Left cardiac atrium (tissue), 4 donors: ENCODE results near the gene LPAR2. TPM values are rescaled to one million over a fixed set of nuclear protein-coding genes. Genes with fewer than 3 reads are reported as not detected.

Experiments
- ATAC-seq, 2 donors: fragments of 200-7000 bp; cut with Tn5 transposase; one replicate each; pipeline ENCODE4 v1.9.1; 2020; ENCODE audit warnings: mild to moderate bottlenecking in 2 of 2, moderate library complexity in 2 of 2
- DNase-seq: peaks from one replicate; pipeline ENCODE4 v3.0.0-alpha.2; 2020
- intact Hi-C, 2 donors: fragments of 100-400 bp; cut with DNase I; formaldehyde crosslinking; loops; one replicate each; pipeline versions ENCODE4 v1.14.1 to v1.15.1; 2022 to 2023
- total RNA-seq, 2 donors: library from RNA; stranded (reverse); fragmentation: NEBNext Ultra II Directional; extraction: Animal tissue kit (Norgen Biotek cat#: 25700); gene quantifications; one replicate each; pipeline ENCODE4 v1.2.1, GENCODE V29; 2021
- donor health status: DM: no; HTN: yes; CAD: no.
- donor health status: DM: no; HTN: yes; CAD: no; lungs with severe emphysema.
- donor health status: DM: yes; HTN: yes; CAD: no.
- donor health status: Dilated cardiomyopathy.

The LPAR2 gene
- total RNA-seq, 2 donors from 2014 or later = 0.47 to 2.6 TPM

DNA sequence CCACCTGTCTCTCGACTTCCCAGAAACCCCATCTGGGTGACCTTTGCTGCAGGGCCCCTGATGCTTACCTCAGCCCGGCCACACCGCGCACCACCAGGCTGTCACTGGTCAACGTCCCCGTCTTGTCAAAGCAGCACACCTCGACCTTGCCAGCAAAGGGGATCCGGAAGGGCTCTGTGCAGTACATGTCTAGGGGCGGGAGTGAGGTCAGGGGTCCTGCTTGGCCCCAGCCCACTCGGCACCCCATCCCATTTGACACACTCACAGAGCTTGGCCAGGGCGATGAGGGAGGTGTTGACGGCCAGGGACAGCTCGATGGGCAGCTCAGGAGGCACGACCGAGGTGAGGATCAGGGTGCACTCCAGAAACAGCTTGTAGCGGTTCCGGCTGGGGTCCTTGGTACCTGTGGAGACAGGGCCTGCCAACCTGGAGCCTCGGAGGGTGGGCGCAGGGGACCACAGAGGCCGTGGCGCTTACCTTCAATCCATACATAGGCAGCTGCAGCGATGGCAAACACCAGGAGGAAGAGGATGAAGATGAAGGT, 27.1 kb upstream of the LPAR2 start:
- no peak for ATAC-seq
- intact Hi-C loops = no loop called here
- DNase-seq = no peak

DNA sequence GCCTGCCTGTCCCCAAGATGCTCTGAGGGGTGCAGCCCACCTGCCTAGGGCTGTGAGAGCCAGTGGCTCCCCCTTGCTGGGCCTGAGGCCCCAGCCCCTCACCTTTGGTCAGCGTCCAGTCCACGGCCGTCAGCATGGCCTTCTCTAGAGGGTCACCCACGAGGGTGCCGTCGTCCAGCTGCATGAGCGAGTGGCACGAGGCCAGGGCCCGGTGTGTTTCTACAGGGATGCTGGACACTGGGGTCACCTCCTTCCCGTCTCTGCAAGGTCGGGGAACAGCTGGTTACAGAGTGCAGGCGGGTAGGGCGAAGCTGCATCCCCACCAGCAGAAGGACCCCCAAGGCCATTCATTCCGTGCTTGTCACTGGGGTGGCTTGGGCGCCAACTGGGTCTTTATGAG, 26.4 kb upstream of the LPAR2 start:
- intact Hi-C loops = no loop called here
- no peak for ATAC-seq
- no peak for DNase-seq

DNA sequence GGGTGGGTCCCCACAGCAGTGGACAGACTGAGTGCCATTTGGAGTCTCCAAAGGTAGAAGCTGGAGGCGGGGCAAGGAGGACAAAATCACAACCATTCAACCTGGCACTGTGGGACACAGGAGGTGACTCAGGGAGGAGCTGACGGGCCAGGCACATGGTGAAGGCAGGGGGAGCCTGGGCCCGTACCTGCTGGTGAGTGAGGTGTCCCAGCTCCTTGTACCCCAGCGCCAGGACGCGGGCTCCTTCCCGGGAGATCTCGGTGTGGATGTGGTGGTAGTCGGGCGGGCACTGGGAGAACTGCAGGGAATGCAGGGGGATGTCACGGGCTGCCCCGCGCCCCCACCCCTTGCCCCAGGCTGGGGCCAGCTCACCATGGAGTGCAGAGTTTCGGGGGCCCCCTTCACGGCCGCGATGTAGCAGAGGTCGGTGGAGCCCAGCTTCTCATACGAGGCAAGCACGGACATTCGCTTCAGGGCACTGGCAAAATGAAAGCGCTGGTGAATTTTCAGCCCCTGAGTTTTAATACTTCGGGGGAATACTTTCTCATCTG, 25.7 kb upstream of the LPAR2 start:
- intact Hi-C loops = no loop called here
- no peak for DNase-seq
- no peak for ATAC-seq

DNA sequence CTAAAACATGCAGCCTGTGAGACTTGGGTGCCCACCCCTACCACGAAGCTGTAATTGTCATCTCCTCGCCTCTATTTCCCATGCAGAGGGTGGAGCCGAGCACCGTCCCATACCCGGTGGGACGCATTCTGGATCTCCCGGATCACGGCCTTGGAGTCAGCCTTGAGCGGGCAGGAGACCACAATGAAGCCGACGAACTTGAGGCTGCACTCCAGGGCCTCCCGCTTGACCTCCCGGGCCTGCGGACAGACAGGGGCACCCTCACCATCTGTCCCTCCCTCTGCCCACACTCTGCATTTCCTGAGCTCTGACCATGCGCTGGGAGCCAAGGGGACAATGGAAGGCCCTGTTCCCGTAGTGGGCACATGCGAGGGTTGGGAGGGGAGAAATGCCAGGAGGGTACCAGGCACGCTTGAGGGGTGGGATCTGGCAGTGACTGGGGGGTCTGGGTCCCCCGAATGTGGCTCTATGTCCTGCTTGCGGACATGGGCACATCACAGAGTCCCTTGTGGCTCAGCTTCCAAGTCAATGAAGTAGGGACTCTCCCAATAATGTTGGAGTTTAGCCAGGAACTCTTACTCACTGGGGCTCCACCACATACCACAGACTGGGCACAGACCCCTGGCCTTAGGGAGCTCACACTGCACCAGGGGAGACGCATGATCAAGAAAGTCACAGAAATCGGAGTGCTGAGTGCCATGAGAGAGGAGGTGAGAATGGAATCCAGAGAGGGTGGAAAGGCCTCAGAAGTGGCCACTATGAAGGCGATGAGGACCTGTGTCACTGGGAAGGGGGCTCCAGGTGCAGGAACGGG, 24.7 kb upstream of the LPAR2 start:
- DNase-seq (no peak), ATAC-seq (no peak)
- intact Hi-C loops = no loop called here

DNA sequence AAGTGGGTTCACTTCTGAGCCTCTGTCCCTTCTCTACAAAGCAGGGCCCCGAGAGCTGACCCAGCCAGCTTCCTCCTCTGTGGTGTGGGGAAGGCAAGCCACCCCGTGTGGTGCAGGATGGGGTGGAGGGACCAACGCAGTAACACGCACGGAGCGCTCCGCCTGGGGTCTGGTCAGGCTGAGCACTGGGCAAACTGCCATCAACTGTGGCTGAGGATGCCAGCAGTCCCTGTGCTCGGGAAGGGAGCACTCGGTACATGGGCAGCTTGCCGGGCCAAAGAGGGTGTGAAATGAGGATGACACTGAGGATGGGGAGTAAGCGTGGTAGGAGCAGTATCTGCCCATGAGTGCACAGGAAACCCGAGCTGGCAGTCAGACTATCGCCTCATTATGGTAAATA, 23.1 kb upstream of the LPAR2 start:
- peak; percentile 64 to 81 for ATAC-seq
- peak; percentile 62 for DNase-seq

DNA sequence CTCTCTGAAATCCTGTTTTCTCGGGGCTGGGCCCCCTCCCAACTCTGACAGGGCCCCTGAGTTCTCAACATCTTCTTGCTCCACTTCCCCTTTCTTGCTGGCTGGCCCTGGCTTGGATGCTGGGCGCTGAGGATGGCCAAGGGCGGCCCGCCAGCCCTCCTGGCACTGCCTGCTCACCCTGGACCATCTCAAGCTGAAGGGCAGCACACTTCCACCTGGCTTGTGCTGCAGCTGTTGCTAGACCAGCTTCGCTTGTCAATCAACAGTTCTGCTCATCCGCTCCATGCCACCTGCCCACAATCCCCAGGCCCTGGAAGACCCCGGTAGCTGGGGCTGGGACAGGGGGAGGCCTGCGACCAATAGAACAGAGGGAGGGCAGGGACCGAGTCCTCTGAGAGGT, 22.3 kb upstream of the LPAR2 start:
- intact Hi-C loops = no loop called here
- ATAC-seq = no peak
- DNase-seq = no peak

More for the DNA sequence above, 23.1 kb upstream of the LPAR2 start:
- intact Hi-C loops = no loop called here

DNA sequence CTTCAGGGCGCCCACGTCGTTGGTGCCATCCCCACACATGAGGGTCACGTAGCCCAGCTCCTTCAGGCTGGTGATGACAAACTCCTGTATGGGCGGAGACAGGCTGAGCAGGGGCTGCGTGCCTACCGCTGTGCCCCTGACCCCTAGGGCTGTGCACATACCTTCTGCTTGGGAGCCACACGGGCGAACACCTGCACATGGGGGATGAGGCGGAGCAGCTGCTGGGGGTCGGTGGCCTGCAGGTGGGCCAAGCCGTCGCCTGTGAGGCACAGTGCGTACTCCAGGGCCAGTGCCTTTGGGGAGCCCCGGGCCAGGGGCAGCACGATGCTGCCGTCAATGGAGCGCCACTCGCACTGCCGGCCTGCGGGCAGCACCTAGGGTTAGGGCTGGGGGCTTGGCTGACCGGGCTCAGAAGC, 21.6 kb upstream of the LPAR2 start:
- intact Hi-C loops = loop anchor here in 1 of 2 donors (5.0 kb wide), 1 partner anchor 117 kb away; no protein-coding TSS in a partner anchor
- ATAC-seq (no peak), DNase-seq (no peak)

DNA sequence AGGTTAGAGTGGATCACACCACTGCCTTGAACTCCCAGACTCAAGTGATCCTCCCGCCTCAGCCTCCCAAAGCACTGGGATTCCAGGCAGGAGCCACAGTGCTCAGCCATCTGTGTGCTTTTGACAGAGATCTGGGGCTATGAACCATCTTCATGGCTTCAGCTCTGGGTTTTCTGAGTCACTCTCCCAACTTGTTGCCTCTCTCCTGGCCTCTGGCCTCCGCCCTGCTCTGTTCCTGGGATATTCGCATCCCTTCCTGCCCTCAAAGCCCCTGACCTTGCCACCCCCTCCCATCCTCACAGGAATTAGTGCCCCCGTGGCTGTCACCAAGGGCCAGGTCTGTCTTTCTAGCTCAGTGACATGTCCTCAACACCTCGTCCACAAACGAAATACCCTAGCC, 21.1 kb upstream of the LPAR2 start:
- intact Hi-C loops = loop anchor here in 1 of 2 donors (5.0 kb wide), 1 partner anchor 117 kb away; no protein-coding TSS in a partner anchor
- ATAC-seq = no peak
- DNase-seq = no peak

DNA sequence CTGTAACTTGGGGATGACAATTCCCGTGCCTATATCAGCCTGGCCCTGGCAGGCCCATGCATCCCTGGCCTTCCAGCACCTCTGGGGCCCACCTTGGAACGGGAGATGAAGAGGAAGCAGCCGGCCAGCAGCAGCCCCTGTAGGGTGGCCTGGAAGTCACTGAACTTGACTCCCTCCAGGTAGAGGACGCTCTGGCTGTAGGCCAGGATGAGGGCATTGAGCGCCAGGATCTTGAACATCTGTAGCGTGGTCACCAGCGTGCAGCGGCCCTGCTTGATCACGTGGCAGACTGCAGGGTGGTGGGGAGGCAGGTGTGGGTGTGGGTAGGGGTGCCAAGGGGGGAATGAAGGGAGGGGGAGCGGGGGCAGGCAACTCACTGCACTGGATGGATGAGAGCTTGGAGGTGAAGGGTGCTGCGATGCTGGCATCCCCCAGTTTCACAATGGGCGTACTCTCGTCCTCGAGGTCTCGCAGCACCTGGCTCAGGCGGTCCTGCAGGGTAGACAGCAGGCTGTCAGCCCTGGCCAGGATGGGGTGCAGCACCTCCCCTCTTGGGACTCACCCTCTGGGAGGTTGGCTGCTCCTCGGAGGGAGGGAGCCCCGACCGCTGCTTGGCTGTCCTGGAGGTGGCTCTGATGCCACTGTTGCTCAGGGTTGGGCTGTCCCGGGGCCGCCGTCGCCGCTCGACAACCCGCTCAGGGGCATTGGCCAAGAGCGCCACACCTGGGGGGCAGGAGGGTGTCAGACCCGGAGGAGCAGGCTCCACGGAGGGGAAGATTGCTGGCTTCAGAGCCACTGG, 19.2 kb upstream of the LPAR2 start:
- ATAC-seq = no peak
- DNase-seq = no peak
- intact Hi-C loops = loop anchor here in 1 of 2 donors (5.0 kb wide), 1 partner anchor 115 kb away; no protein-coding TSS in a partner anchor

DNA sequence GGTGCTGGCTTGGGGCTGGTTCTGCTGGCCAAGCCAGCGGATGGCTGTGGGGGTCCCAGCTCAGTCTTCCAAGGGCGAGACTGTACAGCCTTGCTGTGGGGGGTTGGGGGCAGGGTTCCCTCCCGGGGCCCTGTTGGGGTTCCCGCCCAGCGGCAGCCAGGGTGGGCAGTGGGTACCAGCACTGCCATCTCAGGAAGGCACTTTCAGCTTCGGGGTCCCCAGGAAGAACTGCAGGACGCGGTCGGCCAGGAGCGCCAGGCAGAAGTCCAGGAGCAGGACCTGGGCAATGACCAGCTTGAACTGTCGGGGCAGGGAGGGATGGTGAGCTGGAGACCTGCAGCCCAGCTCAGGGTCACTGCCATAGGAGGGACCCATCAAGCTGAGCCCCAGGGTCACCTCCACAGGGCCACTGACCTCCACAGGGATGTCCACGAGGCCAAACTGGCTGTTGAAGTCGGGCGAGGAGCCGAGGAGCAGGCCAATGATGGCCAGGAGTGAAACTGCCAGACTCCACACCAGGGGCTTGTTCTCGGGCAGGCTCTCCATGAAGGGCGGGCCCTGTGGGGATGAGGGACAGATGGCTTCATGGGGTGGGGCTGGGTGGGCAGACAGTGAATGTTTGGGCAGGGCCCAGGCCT, 17.3 kb upstream of the LPAR2 start:
- intact Hi-C loops = loop anchor here in 1 of 2 donors (5.0 kb wide), 1 partner anchor 113 kb away; no protein-coding TSS in a partner anchor

DNA sequence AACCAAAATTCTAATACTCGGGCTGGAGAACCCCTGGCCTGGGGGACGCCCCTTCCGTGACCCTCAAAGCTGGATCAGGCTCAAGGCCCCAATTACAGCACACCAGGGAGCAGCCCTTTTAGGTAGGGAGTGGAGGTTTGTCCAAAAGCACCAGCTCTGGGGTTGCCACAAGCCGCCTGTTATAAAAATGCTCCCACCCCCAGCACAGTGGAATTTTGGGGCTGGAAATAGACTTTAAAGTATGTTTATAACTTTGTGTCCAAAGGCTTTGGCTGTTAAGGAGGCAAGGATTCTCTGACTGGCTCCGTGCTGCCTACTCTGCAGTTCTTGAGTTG, 16.0 kb upstream of the LPAR2 start:
- no peak for DNase-seq
- no peak for ATAC-seq
- intact Hi-C loops = loop anchor here in 1 of 2 donors (1.0 kb wide), 1 partner anchor 111 kb away; no protein-coding TSS in a partner anchor

More for the DNA sequence above, 17.3 kb upstream of the LPAR2 start:
- ATAC-seq = no peak
- DNase-seq = no peak

DNA sequence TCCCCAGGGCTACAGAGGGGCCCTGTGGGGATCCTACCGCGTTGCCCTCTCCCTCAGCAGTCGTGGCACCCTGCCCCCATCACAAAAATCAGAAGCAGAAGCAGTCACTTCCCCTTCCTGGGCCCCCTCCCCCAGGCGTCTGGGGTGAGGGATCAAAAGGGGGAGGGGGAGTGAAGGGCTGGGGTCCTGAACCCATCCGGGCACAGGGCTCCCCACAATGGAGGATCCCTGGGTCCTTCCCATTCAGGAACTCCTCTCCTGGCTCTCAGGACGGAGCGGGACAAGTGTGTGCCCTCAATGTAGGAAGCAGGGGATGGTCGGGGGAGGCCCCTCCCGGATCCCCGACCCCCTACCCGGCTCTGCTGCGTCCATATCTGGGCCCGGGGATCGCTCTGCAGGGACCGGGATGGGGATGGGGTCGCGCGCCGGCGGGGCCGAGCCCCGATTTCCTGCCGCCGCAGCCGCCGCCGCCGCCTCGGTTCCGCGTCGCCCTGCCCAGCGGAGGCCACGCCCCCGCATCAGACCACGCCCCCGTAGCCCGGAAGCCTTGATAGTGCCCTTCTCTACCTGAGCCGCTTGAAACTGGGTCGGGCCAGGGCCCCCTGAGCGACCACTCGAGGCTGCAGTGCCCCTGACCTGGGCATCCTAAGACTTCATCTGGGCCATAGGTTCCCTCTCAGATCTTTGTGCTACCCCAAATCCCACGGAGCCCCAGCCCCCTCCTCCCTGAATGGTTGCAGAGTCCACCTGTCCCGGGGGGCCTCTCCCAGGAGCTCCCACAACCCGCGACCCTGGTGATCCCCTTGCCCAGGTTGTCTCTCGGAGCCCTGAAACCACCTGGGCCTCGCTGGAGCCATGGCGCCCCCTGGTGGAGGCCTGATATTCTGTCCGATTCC, 15.4 kb upstream of the LPAR2 start, which contains the start of gene GMIP:
TSS of gene GMIP (minus strand) at position 500 of the 896 bp plus-strand sequence. CDS start at position 372, 128 bp downstream.
- ATAC-seq (peak; percentile 90 to 93), DNase-seq (peak; percentile 81)
- intact Hi-C loops = loop anchor here in 1 of 2 donors (1.0 kb wide), 1 partner anchor 110 kb away; no protein-coding TSS in a partner anchor

DNA sequence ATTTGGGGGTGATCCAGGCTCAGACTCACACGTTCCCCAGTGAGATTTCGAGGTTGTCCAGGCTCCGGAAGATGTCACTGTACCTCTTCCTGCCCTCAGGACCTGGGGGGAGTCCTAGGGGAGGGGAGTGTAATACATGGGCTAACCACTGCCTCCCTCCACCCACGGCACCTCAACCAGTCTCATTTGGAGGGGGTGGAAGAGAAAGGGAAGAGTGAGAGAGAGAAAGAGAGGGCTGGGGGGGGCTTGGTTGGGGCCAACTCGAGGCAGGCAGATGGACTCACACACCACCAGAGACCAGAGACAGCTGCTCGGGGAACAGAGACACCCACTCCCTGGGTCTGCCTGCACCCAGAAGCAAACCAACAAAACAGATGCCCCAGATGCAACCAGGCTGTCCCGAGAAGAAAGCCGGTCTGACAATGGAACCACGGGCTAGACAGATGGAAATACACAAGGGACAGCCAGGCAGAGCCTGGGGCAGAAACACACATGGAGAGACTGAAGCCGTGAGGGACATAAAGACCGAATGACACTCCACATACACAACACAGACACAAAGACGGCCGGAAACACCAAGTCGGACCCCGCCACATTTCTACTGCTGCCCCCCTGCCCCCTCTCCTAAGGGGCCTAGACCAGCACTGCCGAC, 14.6 kb upstream of the LPAR2 start:
- ATAC-seq (peak; percentile 6), DNase-seq (no peak)
- intact Hi-C loops = no loop called here

DNA sequence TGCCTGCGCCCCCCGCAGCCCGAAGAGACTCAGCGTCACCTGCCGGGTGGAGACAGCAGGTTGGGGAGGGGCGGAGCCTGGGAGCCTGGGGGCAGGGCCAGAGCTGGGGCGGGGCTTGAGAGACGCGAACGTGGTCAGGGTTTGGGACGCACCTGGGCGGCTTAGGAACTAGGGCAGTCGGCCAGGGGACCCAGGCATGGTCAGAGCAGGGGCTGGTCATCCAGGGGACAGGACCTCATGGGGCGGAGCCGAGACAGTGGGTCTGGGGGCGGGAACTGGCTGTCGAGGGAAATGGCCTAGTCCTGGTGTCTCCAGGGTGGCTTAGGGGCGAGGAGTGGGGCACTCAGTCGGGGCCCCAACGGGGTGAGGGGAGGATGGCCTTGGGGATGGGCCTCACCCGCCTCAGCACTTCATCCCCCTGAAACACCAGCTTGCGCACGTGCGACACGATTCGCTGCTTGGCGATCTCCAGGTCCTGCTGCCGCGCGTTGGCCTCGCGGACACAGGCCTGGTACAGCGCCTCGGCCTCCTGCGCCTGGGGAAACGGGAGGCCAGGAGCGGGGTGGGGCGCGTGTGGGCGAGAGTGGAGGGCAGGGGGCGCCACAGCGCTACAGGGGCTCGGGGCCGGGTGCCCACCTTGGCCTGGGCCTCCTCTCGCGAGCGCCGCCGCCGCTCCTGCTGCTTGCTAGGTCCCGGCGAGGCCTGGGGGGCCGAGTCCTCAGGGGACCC, 9.7 kb upstream of the LPAR2 start:
- intact Hi-C loops = no loop called here
- ATAC-seq = peak in 1 of 2 donors; percentile 19
- no peak for DNase-seq

DNA sequence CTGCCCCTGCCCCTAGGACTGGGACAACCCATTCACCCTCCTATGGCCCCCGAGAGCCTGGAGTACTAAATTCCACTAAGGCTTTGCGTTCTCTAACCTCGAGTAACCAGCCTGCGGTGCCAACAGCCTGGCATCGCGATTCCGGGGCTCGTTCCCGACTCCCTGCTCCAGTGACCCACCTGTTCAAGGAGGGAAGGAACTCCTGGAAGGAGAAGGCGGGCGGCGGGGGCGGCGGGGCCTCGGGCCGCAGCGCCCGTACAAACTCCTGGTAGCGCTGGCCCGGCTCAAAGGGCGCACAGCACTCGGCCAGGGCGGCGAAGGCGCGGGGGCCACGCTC, 9.1 kb upstream of the LPAR2 start:
- ATAC-seq = no peak
- intact Hi-C loops = no loop called here
- DNase-seq = no peak

DNA sequence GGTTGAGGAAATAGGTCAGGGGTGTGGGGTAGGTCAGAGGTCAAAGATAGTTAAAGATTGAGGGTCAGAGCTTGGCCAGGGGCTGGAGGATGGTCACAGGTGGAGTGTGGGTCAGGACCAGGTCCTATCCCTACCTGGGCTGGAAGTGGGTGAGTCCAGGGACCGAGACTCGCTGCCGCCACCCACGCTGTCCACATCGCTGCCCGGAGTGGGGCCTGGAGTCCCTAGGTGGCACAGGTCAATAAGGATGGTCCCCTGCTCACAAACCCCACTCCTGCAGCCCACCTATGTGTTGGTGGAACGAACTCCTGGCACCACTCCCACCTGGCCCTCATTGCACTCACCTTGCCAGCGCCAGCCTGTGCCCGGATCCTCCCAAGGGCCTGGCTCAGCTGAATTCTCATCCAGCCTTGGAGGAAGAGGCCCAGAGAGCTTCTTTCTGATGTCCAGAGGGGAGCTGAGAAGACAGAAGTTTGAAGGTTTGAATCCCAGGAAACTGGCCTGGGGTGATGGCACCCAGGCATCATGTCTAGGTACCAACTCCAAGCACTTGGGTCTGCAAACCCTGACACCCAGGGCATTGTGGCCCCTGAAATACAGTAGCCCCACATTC, 8.7 kb upstream of the LPAR2 start:
- no peak for DNase-seq
- intact Hi-C loops = no loop called here
- no peak for ATAC-seq

DNA sequence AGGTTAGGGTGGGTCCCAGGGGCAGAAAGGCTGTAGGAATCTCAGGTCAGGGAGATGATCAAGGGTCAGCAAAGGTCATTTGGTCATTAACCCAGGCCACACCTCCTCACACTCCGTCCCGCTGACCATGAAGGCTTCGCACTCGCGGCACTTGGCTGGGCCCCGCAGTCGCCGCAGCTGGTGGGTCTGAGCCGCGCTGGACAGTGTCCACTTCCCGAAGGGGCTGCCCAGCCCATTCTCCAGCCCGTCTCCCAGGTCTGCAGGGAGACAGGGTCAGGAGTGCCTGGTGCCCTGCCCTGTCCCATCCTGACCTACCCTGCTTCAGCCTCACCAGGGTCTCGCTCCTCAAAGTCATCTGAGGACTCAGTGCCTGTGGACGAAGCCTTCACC, 7.3 kb upstream of the LPAR2 start:
- ATAC-seq (no peak), DNase-seq (no peak)
- intact Hi-C loops = no loop called here
